Natural killer cell treated with Interleukin-12 subunit alpha and Interleukin-12 subunit beta and Interleukin-15 and Interleukin-18, amount 100 ng/mL, for 72 hours (primary cell): Measurements from ENCODE around the gene SMDT1. TPM values are rescaled to one million over a fixed set of nuclear protein-coding genes. Genes with fewer than 3 reads are reported as not detected.

ENCODE experiments used
- ATAC-seq, 2 donors: fragments of 150-1000 bp; cut with Tn5 transposase in 1 of 2; sonication (Bioruptor Pico), chemical (Tn5 transposase) in 1 of 2; 2 replicates each; pipeline ENCODE4 v1.10.0; 2021
- DNase-seq: peaks from one replicate; pipeline ENCODE4 v3.0.0; 2022; ENCODE audit warnings: low spot score
- H3K27ac Mint-ChIP-seq, 2 donors: 1 replicate in 1 of 2; 2 replicates in 1 of 2; pipeline ENCODE4 v1.8.0; 2022; ENCODE audit warnings: mixed read lengths in 2 of 2, mild to moderate bottlenecking in 1 of 2, moderate library complexity in 1 of 2
- H3K27me3 Mint-ChIP-seq, 2 donors: 1 replicate in 1 of 2; 2 replicates in 1 of 2; pipeline ENCODE4 v1.8.0; 2022; ENCODE audit warnings: mixed read lengths in 2 of 2
- H3K36me3 Mint-ChIP-seq: one replicate; pipeline ENCODE4 v1.8.0; 2022; ENCODE audit warnings: mixed read lengths
- H3K4me1 Mint-ChIP-seq, 2 donors: 1 replicate in 1 of 2; 2 replicates in 1 of 2; pipeline ENCODE4 v1.8.0; 2022; ENCODE audit warnings: low read depth in 2 of 2, mixed read lengths in 2 of 2, mild to moderate bottlenecking in 1 of 2
- H3K4me3 Mint-ChIP-seq: one replicate; pipeline ENCODE4 v1.8.0; 2022; ENCODE audit warnings: mixed read lengths
- H3K9me3 Mint-ChIP-seq: 2 replicates; pipeline ENCODE4 v1.8.0; 2022; ENCODE audit warnings: mixed read lengths
- total RNA-seq, 2 donors: library from RNA; stranded (reverse); gene quantifications; one replicate each; pipeline ENCODE4 v1.2.3, GENCODE V29; 2022

Gene SMDT1
- total RNA-seq, 2 donors from 2014 or later, result 41.6 to 77.5 TPM

DNA sequence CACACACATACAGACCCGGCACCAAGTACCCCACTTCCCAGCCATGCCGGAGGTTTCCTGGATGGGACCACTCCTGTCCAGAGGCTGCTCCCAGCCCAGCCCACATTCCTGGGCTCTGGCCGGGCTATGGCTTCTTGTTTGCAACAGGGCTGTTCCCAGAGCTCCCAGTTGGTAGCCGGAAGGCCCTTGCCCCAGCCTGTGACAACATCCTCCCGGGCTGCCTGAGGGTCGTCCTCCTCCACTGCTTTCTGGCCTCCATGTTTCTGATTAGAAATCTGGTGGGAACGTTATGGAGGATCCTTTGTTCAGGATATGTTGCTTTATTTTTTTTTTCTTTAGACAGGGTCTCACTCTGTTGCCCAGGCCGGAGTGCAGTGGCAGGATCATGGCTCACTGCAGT lies 52.1 kb downstream of the SMDT1 start:
- DNase-seq (no peak), ATAC-seq (no peak)
- Mint-ChIP-seq H3K36me3 (no peaks in the 10 kb centered on the region), H3K27me3 (no peaks in the 10 kb centered on the region), H3K27ac (no peak overlapping the region), H3K9me3 (no peaks in the 10 kb centered on the region), H3K4me3 (no peak overlapping the region), H3K4me1 (peaks cover 0 to 11% of the 10 kb centered on the region in 2 donors)

- H3K27ac Mint-ChIP-seq, result no peak overlapping the region
These were observed 53.0 kb downstream of the SMDT1 start for GRCh38 chr22:42132457-42132856.

More at GRCh38 chr22:42132457-42132856, 53.0 kb downstream of the SMDT1 start:
- Mint-ChIP-seq H3K9me3 (no peaks in the 10 kb centered on the region), H3K27me3 (no peaks in the 10 kb centered on the region), H3K36me3 (no peaks in the 10 kb centered on the region), H3K4me1 (peaks cover 0 to 11% of the 10 kb centered on the region in 2 donors), H3K4me3 (no peak overlapping the region)
- DNase-seq (no peak), ATAC-seq (no peak)

Other genes with a start within 250 kb of the SMDT1 start
- gene SREBF2, start 246.6 kb upstream of the SMDT1 start, total RNA-seq, result 100 to 1,000 TPM; 205 to 211 TPM
- gene SHISA8, start 164.6 kb upstream of the SMDT1 start, total RNA-seq, result not detected
- gene TNFRSF13C, start 152.9 kb upstream of the SMDT1 start, total RNA-seq, result 1 to 10 TPM in 1 of 2 donors, under 1 TPM in 1; 0.40 to 3.2 TPM
- gene CENPM, start 132.5 kb upstream of the SMDT1 start, total RNA-seq, result 100 to 1,000 TPM in 1 of 2 donors, 10 to 100 TPM in 1; 34.7 to 115 TPM
- gene SEPTIN3, start 110.3 kb upstream of the SMDT1 start, total RNA-seq, result under 1 TPM; 0.14 to 0.25 TPM
- gene WBP2NL, start 80.9 kb upstream of the SMDT1 start, total RNA-seq, result 1 to 10 TPM; 1.5 to 1.7 TPM
- 10 to 100 TPM; 22.6 to 24.2 TPM for gene NAGA, start 8.9 kb upstream of the SMDT1 start, total RNA-seq
- gene PHETA2, start 5.5 kb upstream of the SMDT1 start, total RNA-seq, result 1 to 10 TPM; 1.5 TPM
- 10 to 100 TPM; 47.8 to 99.5 TPM for gene NDUFA6, start 11.1 kb downstream of the SMDT1 start, total RNA-seq
- 1 to 10 TPM; 1.7 to 6.1 TPM for gene CYP2D6, start 51.1 kb downstream of the SMDT1 start, total RNA-seq
- 10 to 100 TPM; 54.8 to 69.0 TPM for gene TCF20, start 191.0 kb downstream of the SMDT1 start, total RNA-seq